ENCODE measurements around the gene PKDREJ.

PKDREJ gene

GRCh38 chr22:46240907-46241306 lies 22.2 kb downstream of the PKDREJ start:
- no peaks in the 10 kb centered on the region for H3K9me2 ChIP-seq (replicated peaks; ENCODE audit: insufficient read depth, low read length)
- no peaks in the 10 kb centered on the region for H3K4me1 ChIP-seq (ENCODE audit: low read length)
- H3K27me3 ChIP-seq (replicated peaks; ENCODE audit: insufficient read depth, low read length) = no peaks in the 10 kb centered on the region
- no peaks in the 10 kb centered on the region for H4K20me1 ChIP-seq (ENCODE audit: insufficient read depth, low read length)
- H3K4me2 ChIP-seq (ENCODE audit: low read depth, low read length) = no peak overlapping the region
- DNase-seq = no peak
- H3F3A ChIP-seq (ENCODE audit: insufficient read depth, low read length) = no peaks in the 10 kb centered on the region
- no peak for TF ChIP-seq EZH2phosphoT487 (IDR thresholded peaks at IDR 0.05; ENCODE audit: low read length)
- TF ChIP-seq EZH2 (optimal IDR thresholded peaks at IDR 0.05; ENCODE audit: low read depth, low read length) = no peak
- TF ChIP-seq, protein P1, sequence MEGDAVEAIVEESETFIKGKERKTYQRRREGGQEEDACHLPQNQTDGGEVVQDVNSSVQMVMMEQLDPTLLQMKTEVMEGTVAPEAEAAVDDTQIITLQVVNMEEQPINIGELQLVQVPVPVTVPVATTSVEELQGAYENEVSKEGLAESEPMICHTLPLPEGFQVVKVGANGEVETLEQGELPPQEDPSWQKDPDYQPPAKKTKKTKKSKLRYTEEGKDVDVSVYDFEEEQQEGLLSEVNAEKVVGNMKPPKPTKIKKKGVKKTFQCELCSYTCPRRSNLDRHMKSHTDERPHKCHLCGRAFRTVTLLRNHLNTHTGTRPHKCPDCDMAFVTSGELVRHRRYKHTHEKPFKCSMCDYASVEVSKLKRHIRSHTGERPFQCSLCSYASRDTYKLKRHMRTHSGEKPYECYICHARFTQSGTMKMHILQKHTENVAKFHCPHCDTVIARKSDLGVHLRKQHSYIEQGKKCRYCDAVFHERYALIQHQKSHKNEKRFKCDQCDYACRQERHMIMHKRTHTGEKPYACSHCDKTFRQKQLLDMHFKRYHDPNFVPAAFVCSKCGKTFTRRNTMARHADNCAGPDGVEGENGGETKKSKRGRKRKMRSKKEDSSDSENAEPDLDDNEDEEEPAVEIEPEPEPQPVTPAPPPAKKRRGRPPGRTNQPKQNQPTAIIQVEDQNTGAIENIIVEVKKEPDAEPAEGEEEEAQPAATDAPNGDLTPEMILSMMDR (IDR thresholded peaks at IDR 0.05; ENCODE audit: low read length) = no peak
- no peak overlapping the region for H3K4me3 ChIP-seq (ENCODE audit: low read length)
- H2AFZ ChIP-seq (ENCODE audit: low read length) = no peak overlapping the region
- H3K9me3 ChIP-seq (replicated peaks; ENCODE audit: insufficient read depth, low read length) = no peaks in the 10 kb centered on the region
- no peak overlapping the region for H3K27ac ChIP-seq (ENCODE audit: low read length)
- H3K79me2 ChIP-seq (ENCODE audit: low read length) = no peaks in the 10 kb centered on the region
- no peak overlapping the region for H3K9ac ChIP-seq (ENCODE audit: low read length)
- no peaks in the 10 kb centered on the region for H3K36me3 ChIP-seq (replicated peaks; ENCODE audit: insufficient read depth, low read length)

DNA sequence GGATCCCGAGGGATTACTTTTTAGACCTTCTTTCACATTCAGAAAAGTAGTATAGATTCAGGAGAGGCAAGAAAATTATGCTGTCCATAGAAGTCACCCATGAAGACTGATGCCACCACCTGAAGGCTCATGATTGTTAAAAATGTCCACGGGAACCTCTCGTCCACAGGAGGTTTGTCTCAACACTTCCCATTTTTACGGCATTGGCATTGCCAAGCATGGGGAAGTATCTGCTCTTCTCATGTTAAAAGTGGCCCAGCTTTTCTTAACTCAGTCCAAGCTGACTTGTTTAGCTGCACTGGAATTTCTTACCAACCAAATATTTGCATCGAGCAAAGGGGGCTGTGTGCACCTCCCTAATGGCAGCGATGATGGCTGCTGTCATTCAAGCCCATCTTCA lies 22.6 kb downstream of the PKDREJ start:
- no peaks in the 10 kb centered on the region for H3K4me1 ChIP-seq (ENCODE audit: low read length)
- no peak overlapping the region for H3K4me2 ChIP-seq (ENCODE audit: low read depth, low read length)
- H3K9ac ChIP-seq (ENCODE audit: low read length) = no peak overlapping the region
- no peaks in the 10 kb centered on the region for H3K79me2 ChIP-seq (ENCODE audit: low read length)
- no peak overlapping the region for H3K4me3 ChIP-seq (ENCODE audit: low read length)
- H3K36me3 ChIP-seq (replicated peaks; ENCODE audit: insufficient read depth, low read length) = no peaks in the 10 kb centered on the region
- H3F3A ChIP-seq (ENCODE audit: insufficient read depth, low read length) = no peaks in the 10 kb centered on the region
- no peaks in the 10 kb centered on the region for H4K20me1 ChIP-seq (ENCODE audit: insufficient read depth, low read length)
- H3K9me2 ChIP-seq (replicated peaks; ENCODE audit: insufficient read depth, low read length) = no peaks in the 10 kb centered on the region
- DNase-seq = no peak
- no peaks in the 10 kb centered on the region for H3K27me3 ChIP-seq (replicated peaks; ENCODE audit: insufficient read depth, low read length)
- no peak overlapping the region for H2AFZ ChIP-seq (ENCODE audit: low read length)
- no peaks in the 10 kb centered on the region for H3K9me3 ChIP-seq (replicated peaks; ENCODE audit: insufficient read depth, low read length)
- TF ChIP-seq EZH2 (optimal IDR thresholded peaks at IDR 0.05; ENCODE audit: low read depth, low read length) (no peak), EZH2phosphoT487 (IDR thresholded peaks at IDR 0.05; ENCODE audit: low read length) (no peak)
- TF ChIP-seq, protein P1 (IDR thresholded peaks at IDR 0.05; ENCODE audit: low read length) = no peak
- H3K27ac ChIP-seq (ENCODE audit: low read length) = no peak overlapping the region

GRCh38 chr22:46240073-46240472 lies 23.1 kb downstream of the PKDREJ start:
- no peaks in the 10 kb centered on the region for H3K9me3 ChIP-seq (replicated peaks; ENCODE audit: insufficient read depth, low read length)
- H3K36me3 ChIP-seq (replicated peaks; ENCODE audit: insufficient read depth, low read length) = no peaks in the 10 kb centered on the region
- H2AFZ ChIP-seq (ENCODE audit: low read length) = no peak overlapping the region
- H3K4me1 ChIP-seq (ENCODE audit: low read length) = no peaks in the 10 kb centered on the region
- no peak overlapping the region for H3K27ac ChIP-seq (ENCODE audit: low read length)
- H3K9ac ChIP-seq (ENCODE audit: low read length) = no peak overlapping the region
- no peak overlapping the region for H3K4me2 ChIP-seq (ENCODE audit: low read depth, low read length)
- TF ChIP-seq EZH2phosphoT487 (IDR thresholded peaks at IDR 0.05; ENCODE audit: low read length) = no peak
- no peak for DNase-seq
- H3K9me2 ChIP-seq (replicated peaks; ENCODE audit: insufficient read depth, low read length) = no peaks in the 10 kb centered on the region
- no peaks in the 10 kb centered on the region for H3K27me3 ChIP-seq (replicated peaks; ENCODE audit: insufficient read depth, low read length)
- no peaks in the 10 kb centered on the region for H4K20me1 ChIP-seq (ENCODE audit: insufficient read depth, low read length)
- no peak overlapping the region for H3K4me3 ChIP-seq (ENCODE audit: low read length)
- no peaks in the 10 kb centered on the region for H3K79me2 ChIP-seq (ENCODE audit: low read length)
- H3F3A ChIP-seq (ENCODE audit: insufficient read depth, low read length) = no peaks in the 10 kb centered on the region

- no peaks in the 10 kb centered on the region for H3F3A ChIP-seq (ENCODE audit: insufficient read depth, low read length)
- TF ChIP-seq, protein P1 (IDR thresholded peaks at IDR 0.05; ENCODE audit: low read length) = no peak
- no peak overlapping the region for H3K4me2 ChIP-seq (ENCODE audit: low read depth, low read length)
- H3K4me1 ChIP-seq (ENCODE audit: low read length) = no peaks in the 10 kb centered on the region
- no peaks in the 10 kb centered on the region for H3K79me2 ChIP-seq (ENCODE audit: low read length)
- H3K4me3 ChIP-seq (ENCODE audit: low read length) = no peak overlapping the region
- no peak for DNase-seq
- H3K9me3 ChIP-seq (replicated peaks; ENCODE audit: insufficient read depth, low read length) = no peaks in the 10 kb centered on the region
- H3K36me3 ChIP-seq (replicated peaks; ENCODE audit: insufficient read depth, low read length) = no peaks in the 10 kb centered on the region
- no peak overlapping the region for H3K27ac ChIP-seq (ENCODE audit: low read length)
- no peak overlapping the region for H3K9ac ChIP-seq (ENCODE audit: low read length)
- H3K27me3 ChIP-seq (replicated peaks; ENCODE audit: insufficient read depth, low read length) = no peaks in the 10 kb centered on the region
- no peaks in the 10 kb centered on the region for H4K20me1 ChIP-seq (ENCODE audit: insufficient read depth, low read length)
- H2AFZ ChIP-seq (ENCODE audit: low read length) = no peak overlapping the region
- no peaks in the 10 kb centered on the region for H3K9me2 ChIP-seq (replicated peaks; ENCODE audit: insufficient read depth, low read length)
These were observed 23.7 kb downstream of the PKDREJ start for GRCh38 chr22:46239261-46240048.

Measured in MM.1S (cell line).